NCI-H2227 (cell line): ENCODE measurements around the gene DPP8.
A peak's percentile ranks its signal among the peaks of the same experiment; 100 is the strongest.
"Not testable (repeated sequence)": the region's sequence is repeated elsewhere in the genome, so short reads cannot be mapped to it uniquely, and the experiment has no call there.

ENCODE experiments used
- DNase-seq: peaks from one replicate; lab custom pipeline; 2025; ENCODE audit not compliant: unreplicated experiment; lab: John Stamatoyannopoulos, UW

The DPP8 gene

DNA sequence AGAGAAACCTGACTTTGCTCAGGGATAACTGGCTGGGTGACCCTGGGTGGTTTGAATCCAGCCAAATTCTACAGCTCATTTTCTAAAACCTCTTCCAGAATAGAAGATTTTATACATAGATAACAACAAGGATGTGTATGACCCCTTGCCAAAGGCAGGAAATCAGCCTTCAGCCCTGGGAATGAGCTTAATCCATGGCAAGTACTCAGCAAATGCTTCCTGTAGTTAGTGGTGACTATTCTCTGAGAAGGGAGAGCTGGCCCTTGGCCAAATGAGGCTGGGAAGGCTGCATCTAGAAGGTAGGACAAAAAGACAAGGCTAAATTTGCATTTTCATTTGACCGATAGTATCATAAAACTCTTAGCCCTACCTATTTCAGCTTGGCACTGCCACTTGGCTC, 8.1 kb upstream of the DPP8 start:
- DNase-seq: no peak

DNA sequence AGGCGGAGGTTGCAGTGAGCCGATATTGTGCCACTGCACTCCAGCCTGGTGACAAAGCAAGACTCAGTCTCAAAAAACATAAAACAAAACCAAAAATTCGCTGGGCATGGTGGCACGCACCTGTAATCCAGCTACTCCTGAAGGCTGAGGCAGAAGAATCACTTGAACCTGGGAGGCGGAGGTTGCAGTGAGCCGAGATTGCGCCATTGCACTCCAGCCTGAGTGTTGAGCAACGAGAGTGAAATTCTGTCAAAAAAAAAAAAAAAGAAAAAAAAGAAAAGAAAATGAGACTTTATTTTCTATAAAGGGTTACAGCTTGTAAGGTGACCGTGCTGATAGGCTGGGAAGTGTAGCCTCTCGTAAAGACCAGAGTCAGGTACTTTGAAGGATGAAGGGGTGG, 6.7 kb upstream of the DPP8 start:
- no peak for DNase-seq

DNA sequence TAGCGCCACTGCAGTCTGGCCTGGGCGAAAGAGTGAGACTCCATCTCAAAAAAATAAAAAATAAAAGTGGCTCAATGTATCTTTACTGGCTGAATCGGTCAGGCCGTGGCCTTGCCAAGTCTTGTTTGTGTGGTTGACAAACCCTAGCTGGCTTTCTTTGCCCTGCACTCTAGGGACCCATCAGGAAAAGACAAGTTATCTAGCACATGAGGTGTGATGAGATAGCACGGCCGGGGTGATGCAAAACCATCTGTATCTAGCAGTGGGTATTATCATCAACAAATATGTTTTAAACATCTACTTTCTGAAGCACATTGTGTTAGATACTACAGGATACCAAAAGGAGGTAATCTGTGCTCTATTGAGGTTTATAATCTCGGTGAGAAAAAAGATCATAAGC, 3.9 kb upstream of the DPP8 start:
- DNase-seq: no peak

DNA sequence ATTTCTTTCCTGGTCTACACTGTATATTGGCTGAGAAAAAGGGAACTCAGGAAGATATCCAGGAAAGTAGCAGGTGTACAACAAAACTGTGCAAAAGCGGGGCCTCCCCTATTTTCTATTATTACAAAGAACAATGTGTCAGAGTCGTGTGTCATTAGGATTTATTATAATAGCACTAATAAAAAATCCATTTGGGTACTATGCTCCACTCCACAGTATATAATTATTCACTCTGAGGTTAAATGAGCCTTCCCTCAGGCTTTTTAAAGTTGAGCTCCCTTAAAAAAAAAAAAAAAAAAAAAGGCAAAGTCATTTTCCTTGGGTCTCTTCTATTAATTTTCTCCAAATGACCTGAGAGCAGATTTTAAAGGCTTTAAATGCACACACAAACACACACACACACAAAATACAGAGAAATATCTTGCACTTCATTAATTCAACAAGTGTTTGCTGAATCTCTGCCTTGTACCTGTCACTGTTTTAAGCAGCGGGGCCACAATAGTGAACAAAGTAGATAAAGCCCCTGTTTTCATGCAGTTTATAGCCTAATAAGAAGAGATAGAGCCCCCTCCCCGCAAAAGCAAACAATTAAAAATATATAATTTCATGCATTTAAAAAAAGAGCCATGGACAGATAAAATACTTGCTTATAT, 1.3 kb upstream of the DPP8 start:
- DNase-seq: peak; percentile 46

DNA sequence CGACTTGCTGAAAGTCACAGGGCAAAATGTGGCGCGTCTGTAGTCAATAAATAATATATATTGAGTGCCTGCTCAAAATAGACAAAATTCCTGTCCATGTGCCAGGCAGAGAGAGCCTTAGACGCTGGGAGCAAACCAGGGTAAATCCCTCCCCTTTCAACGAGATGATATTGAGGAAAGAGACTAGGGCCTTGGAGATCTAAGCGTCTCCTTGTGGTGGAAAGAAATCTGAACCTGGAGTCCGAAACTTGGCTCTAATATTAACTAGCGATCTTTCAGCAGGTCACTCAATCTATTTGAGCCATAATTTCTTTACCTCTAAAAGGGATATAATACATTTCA, 348 bp upstream of the DPP8 start:
- DNase-seq: no peak

DNA sequence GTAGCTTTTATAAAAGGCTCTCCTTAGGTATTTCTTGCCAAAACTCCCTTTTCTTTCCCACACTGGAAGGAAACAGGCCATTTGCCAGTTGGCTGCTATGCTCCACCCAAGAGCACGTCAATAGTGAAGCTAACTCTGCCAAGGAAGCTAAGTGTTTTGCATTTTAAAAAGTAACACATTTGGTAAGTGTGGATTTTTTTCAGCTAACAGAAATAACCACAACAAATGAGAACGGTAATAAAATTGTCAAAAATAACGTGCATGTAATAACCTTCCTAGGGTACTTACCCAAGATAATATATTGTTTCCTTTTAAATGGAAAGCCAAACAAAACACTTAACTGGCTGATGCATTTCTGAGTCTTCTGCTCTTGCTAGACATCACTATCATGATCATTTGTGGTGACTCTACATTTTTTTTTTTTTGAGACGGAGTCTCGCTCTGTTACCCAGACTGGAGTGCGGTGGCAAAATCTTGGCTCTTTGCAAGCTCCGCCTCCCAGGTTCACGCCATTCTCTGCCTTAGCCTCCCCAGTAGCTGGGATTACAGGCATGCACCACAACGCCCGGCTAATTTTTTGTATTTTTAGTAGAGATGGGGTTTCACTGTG, 4.6 kb downstream of the DPP8 start:
- no peak for DNase-seq

DNA sequence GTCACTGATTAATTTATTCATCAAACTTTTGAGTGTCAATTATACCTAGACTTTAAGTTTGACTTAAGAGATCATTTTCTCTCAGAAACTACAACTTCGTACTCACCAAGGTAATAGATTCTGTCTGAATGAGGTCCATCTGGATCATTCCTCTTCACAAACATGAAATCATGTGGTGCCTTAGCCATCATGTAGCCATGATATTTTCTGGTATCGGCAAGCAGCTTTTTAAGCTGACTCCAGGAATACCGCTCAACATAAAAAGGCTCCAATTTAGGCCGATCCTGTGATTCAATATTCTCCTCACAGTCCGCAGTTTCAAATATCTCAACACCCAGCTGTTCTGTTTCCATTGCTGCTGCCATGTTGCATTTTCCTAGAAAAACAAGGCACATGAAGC, 5.3 kb downstream of the DPP8 start:
- DNase-seq: no peak

DNA sequence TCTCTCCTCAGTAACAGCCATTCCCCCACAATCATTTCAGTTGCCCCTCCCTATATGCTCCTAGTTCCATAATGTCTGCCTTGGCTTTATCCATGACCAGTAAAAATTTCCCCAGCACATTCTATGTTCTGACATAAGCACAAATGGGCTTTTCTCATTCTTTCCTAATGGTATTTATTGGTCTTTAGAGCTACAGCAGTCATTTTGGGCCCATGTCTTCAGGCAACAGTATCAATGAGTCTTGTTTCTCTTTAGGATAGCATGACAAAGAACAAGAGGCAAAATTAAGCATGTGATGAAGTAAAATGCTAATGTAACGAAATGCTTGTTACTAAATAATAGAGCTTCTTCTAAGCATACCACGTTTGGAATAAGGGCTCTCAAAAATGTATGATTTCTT, 8.2 kb downstream of the DPP8 start:
- DNase-seq: no peak

DNA sequence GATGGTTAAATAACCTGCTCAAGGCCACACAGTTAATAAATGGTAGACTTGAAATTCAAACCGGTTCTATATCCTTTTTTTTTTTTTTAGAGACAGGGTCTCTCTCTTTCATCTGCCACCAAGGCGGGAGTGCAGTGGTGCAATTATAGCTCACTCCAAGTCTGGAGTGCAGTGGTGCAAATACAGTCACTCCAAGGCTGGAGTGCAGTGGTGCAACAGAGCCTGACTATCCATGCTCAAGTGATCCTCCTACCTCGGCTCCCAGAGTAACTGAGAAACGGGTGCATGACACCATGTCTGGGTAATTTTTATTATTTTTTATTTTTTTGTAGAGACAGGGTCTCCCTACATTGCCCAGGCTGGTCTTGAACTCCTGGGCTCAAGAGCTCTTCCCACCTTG, 23.4 kb downstream of the DPP8 start:
- DNase-seq: no peak

DNA sequence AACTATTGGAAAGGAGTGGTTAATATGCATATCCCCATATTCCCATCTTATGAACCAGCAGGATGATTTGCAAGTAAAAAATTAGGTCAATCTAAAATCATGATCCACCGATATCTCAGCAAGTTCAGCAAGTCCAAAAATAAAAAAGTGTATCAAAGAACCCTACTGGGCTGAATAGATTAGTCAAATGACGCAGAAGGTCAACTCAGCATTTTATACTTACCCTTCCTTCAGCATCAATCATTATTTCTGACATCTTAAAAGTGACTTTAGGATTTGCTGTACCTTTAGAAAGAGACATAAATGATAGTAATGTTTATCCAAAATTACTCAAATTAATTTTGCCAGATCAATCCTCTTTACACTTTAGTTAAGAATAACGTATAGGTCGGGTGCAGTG, 32.6 kb downstream of the DPP8 start:
- no peak for DNase-seq

DNA sequence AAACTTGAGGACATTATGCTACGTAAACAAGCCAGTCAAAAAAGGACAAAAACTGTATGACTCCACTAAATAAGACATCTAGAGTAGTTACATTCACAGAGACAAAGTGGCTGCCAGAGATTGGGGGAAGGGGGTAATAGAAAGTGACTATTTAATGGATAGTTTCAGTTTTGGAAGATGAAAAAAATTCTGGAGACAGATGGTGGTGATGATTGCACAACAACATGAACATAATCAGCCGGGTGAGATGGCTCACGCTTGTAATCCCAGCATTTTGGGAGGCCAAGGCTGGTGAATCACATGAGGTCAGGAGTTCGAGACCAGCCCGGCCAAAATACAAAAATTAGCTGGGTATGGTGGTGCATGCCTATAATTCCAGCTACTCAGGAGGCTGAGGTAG, 40.6 kb downstream of the DPP8 start:
- DNase-seq: no peak

DNA sequence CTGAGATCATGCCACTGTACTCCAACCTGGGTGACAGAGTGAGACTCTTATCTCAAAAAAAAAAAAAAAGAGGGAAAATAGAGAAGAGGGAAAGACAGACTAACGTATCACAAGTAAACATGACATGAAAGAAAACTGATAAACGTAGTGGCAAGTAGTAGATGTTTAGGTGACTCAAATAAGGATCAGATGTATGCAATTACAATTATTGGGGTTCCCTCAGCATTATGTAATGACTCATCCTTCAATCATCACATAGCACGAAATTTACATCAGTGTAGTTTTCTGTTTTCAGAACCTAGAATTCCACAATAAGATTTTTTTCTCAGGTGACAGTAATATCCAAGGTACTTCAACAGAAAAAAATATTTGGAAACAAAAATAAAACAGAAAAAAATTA, 46.6 kb downstream of the DPP8 start:
- no peak for DNase-seq

DNA sequence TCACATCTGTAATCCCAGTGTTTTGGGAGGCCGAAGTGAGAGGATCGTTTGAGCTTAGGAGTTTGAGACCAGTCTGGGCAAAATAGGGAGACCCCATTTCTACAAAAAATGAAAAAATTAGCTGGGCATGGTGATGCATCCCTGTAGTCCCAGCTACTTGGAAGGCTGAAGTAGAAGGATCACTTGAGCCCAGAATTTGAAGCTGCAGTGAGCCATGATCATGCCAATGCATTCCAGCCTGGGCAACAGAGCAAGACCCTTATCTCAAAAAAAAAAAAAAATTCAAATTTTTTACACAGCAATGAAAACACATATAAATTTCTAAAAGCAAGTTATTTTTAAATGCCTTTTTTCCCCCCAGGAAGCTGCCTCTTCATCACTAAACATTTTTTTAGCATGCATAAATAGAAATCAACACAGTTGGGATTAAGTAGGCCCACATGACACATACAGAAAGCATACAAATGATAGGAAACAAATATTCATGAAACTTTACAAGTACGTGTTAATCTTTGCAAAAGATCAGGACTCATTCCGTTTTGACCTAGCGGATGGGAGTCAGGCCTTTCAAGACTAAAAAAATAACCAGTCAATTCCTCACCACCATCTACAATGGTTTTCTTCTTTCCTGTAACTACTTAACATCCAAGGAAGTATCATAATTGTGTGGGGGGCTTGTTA, 49.1 kb downstream of the DPP8 start:
- no peak for DNase-seq

DNA sequence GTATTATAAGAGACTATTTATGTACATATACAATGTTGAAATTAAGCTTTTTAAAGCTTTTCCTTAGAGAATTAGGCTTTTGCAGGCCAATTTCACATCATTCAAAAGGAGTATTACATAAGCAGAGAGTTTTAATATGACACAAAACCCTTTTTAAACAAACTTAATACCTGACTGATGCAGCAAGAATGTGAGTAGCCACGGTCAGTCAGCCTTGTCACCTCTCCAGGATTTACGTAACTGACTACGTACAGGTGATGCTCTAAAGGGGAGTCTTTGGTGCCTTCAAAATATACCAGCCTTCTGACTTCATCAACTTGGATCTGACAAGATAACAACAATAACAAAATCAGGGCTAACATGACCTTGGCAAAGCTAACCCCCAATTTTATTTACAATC, 50.6 kb downstream of the DPP8 start:
- DNase-seq: no peak

DNA sequence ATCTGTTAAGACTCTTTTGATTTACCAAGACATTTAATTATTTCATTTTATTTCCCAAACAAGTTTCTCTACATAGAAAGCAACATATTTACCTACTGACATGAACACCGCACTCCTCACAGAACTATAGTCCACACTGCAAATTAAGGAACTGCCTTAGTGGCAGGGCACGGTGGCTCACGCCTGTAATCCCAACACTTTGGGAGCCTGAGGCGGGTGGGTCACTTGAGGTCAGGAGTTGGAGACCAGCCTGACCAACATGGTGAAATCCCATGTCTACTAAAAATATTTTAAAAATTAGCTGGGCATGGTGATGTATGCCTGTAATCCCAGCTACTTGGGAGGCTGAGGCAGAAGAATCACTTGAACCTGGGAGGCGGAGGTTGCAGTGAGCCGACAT, 54.4 kb downstream of the DPP8 start:
- not testable (repeated sequence) for DNase-seq

DNA sequence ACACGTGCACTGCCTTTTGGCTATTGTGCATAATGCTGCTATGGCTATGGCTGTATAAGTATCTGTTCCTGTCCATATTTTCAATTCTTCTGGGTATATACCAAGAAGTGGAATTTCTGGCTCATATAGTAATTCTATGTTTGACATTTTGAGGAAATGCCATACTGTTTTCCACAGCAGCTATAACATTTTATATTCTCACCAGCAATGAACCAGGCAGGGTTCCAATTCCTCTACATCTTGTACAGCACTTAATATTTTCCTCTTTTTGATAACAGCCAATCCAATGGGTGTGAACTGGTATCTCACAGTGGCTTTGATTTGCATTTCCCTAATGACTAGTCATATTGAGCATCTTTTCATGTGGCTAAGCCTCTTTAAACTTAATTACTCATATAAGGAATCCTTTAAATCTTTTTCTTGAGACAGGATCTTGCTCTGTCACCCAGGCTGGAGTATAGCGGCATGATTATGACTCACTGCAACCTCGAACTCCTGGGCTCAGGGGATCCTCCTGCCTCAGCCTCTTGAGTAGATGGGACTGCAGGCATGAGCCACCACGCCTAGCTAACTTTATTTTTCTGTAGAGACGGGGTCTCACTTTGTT, 56.6 kb downstream of the DPP8 start:
- no peak for DNase-seq

DNA sequence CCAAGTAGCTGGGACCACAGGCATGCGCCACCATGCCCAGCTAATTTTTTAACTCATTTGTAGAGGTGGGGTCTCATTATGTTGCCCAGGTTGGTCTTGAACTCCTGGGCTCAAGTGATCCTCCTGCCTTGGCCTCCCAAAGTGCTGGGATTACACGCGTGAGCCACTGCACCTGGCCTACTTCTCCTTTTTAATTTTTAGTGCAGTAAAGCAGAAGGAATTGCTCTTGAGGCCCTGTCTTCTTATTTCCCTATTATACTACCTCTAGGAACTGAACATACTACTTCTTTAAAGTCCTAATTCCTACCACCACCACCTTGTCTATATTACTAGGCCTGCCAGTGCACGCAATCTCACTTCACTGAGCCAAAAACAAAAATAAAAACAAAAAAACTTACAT, 62.2 kb downstream of the DPP8 start:
- not testable (repeated sequence) for DNase-seq

DNA sequence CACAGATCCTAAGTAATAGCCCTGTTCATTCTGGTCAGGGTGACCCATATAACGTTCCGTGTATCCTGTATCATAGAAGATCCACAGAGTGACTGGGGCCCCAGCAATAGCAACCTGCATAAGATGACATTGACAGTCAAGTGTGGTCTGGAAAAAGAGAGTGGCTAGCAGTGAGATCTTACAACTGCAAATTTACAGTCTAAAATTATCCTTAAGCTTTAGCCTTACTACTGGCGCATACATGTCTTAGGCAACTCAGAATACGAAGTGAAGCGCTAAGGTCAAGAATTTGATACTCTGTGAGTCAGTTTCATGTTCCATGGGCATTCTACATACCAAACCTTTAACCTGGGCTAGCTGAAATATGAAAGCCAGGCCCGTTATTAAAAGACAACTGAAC, 65.5 kb downstream of the DPP8 start:
- DNase-seq: no peak

DNA sequence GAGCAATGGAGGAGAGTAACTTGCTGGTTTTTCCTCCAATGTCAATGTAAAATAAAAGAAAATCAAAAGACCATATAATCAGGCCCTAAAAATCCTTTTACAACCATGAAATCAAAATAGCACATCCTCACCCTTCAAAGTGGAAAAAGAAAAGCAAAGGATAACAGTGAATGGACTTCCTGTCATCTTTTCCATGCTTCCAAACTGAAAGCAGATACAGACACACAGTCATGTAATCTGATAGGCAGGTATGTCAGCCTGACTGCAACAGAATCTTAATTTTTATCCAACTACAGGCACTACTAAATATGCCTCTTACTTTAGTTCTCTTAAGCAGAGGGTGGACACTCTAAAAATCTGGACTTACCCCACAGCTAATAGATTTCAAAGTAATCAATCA, 66.9 kb downstream of the DPP8 start:
- no peak for DNase-seq

DNA sequence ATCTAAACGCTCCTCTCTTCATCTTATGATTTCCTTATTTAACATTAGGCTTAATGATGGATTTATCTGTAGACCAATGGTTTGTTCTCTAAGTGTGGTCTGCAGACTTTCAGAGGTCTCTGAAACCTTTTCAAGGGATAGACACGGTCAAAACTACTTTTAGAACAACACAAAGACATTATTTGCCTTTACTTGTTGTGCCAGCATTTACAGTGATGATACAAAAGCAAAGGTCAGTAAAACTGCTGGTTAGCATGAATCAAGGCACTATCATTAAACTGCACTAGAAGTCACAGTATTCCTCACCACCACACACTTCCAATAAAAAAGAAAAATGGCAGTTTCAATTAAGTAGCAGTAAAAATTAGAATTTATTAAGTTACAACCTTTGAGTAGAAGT, 70.3 kb downstream of the DPP8 start:
- no peak for DNase-seq

DNA sequence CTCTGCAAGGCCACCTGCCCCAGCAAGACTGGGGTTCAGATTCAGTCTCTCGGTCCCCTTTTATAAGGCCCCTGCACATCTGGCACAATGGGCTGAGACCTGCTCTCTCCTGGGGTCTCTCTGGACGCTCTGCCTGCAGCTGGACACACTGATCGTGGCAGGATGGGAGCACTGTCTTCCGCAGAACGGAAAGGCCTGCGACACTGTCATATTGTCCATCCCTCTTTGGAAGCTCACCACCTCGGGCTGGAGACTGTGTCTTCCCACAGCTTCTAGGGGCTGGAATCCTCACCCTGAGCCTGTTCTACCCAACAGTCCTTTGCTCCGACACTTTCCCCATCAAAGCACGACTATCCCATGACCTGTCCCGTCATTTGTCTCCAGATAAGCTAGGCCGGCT, 83.3 kb downstream of the DPP8 start:
- no peak for DNase-seq

DNA sequence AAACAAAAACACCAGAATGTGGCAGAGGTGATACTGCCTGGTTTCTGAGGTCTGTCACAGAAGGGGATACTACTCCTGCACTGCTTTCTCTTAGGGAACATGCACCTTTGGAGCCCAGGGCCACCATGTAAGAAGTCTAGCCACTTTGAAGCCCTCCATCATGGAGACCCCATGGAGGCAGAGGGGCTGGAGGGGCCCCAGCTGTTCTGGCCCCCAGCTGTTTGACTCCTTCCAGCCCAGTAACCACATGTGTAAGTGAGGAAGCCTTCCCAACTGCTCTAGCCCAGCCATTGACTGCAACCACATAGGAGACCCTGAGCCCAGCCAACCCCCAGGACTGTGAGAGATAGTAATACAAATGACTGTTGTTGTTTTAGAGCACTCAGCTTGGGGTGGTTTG, 85.8 kb downstream of the DPP8 start:
- no peak for DNase-seq
